ENCODE data around the gene TMEM30A.

The TMEM30A gene

GRCh38 chr6:75291331-75291730 lies 6.7 kb upstream of the TMEM30A start:
- no peak for DNase-seq

- DNase-seq: no peak
These were observed 5.7 kb upstream of the TMEM30A start for GRCh38 chr6:75290136-75290945.

- DNase-seq: no peak
These were observed 3.4 kb upstream of the TMEM30A start for GRCh38 chr6:75288023-75288422.

- DNase-seq: no peak
These were observed 2.8 kb upstream of the TMEM30A start for GRCh38 chr6:75287424-75287823.

- DNase-seq: no peak
These were observed 2.4 kb upstream of the TMEM30A start for GRCh38 chr6:75286955-75287354.

- DNase-seq: no peak
These were observed 669 bp upstream of the TMEM30A start for GRCh38 chr6:75285283-75285639.

- peak; percentile 18 for DNase-seq
These were observed 523 bp downstream of the TMEM30A start for GRCh38 chr6:75283907-75284631.

- DNase-seq: no peak
These were observed 1.9 kb downstream of the TMEM30A start for GRCh38 chr6:75282706-75283105.

GRCh38 chr6:75281653-75282052 lies 2.9 kb downstream of the TMEM30A start:
- DNase-seq: no peak

GRCh38 chr6:75280131-75280855 lies 4.3 kb downstream of the TMEM30A start:
- DNase-seq: no peak

GRCh38 chr6:75279418-75279817 lies 5.2 kb downstream of the TMEM30A start:
- DNase-seq: no peak

GRCh38 chr6:75278474-75279077 lies 6.0 kb downstream of the TMEM30A start:
- no peak for DNase-seq

- no peak for DNase-seq
These were observed 9.5 kb downstream of the TMEM30A start for GRCh38 chr6:75275067-75275466.

GRCh38 chr6:75273009-75273408 lies 11.6 kb downstream of the TMEM30A start:
- no peak for DNase-seq

- no peak for DNase-seq
These were observed 12.3 kb downstream of the TMEM30A start for GRCh38 chr6:75272145-75272840.

GRCh38 chr6:75268988-75269354 lies 15.6 kb downstream of the TMEM30A start:
- DNase-seq: no peak

- DNase-seq: no peak
These were observed 16.2 kb downstream of the TMEM30A start for GRCh38 chr6:75268121-75268987.

GRCh38 chr6:75267461-75267860 lies 17.1 kb downstream of the TMEM30A start:
- no peak for DNase-seq

- no peak for DNase-seq
These were observed 17.8 kb downstream of the TMEM30A start for GRCh38 chr6:75266716-75267291.

- DNase-seq: no peak
These were observed 21.2 kb downstream of the TMEM30A start for GRCh38 chr6:75263401-75263750.

- no peak for DNase-seq
These were observed 21.7 kb downstream of the TMEM30A start for GRCh38 chr6:75262716-75263400.

Data from activated naive CD4-positive, alpha-beta T cell treated with Interleukin-2 at 50 U/mL for 16 hours (primary cell).